Measurements from ENCODE around the gene FYB1. TPM values are rescaled to one million over a fixed set of nuclear protein-coding genes. Genes with fewer than 3 reads are reported as not detected.

The FYB1 gene
- total and polyA plus RNA-seq, 2 donors (not counting 1 experiment from before 2014, with no cell fraction given) = 1.3 to 1.4 TPM

GRCh38 chr5:39104221-39104620, 115.1 kb downstream of the FYB1 start:
- no peaks in the 10 kb centered on the region for H3K9me3 ChIP-seq (ENCODE audit: control extremely low read depth in 1 of 3, control insufficient read depth in 2 of 3, insufficient read depth in 1 of 3, low read length in 2 of 3)
- ChIA-PET CTCF (interaction anchor here (1.4 to 2.3 kb wide), 2 partner anchors 24 to 662 kb away, joined by 4 to 8 read pairs; no protein-coding TSS in a partner anchor), POLR2A (no interaction called here)
- H3K27ac ChIP-seq (ENCODE audit: low read length in 2 of 2) = no peak overlapping the region
- no peaks in the 10 kb centered on the region for H3K4me1 ChIP-seq (ENCODE audit: control insufficient read depth in 2 of 2, insufficient read depth in 2 of 2, low read length in 2 of 2)
- H3K9me3 Mint-ChIP-seq (ENCODE audit: insufficient read depth) = no peaks in the 10 kb centered on the region
- H3K4me2 ChIP-seq (replicated peaks; ENCODE audit: low read depth, low read length, poor library complexity, severe bottlenecking) = no peak overlapping the region
- H4K20me1 ChIP-seq (ENCODE audit: control insufficient read depth, insufficient read depth, low read length, poor library complexity, severe bottlenecking) = no peaks in the 10 kb centered on the region
- TF ChIP-seq CTCF (IDR thresholded peaks at IDR 0.05) (no peak), EZH2 (IDR thresholded peaks at IDR 0.05; ENCODE audit: borderline replicate concordance, insufficient read depth, low read depth, low read length, poor library complexity, severe bottlenecking) (no peak)
- no peaks in the 10 kb centered on the region for H3K27me3 ChIP-seq (replicated peaks in 1 of 4; ENCODE audit: control extremely low read depth in 1 of 4, control insufficient read depth in 3 of 4, insufficient read depth in 4 of 4, low read length in 3 of 4)
- 86% methylated on average over 1 of the region's 1 CpG for WGBS (ENCODE audit: insufficient coverage)
- no peak for ATAC-seq (ENCODE audit: low read depth)
- no peaks in the 10 kb centered on the region for H3K4me1 Mint-ChIP-seq
- intact Hi-C loops (cut with micrococcal nuclease) = no loop called here
- peaks cover 6% of the 10 kb centered on the region for H3K27me3 Mint-ChIP-seq
- no peak for DNase-seq
- H2AFZ ChIP-seq (ENCODE audit: insufficient read depth, low read depth, low read length, poor library complexity, severe bottlenecking) = no peak overlapping the region
- H3K4me3 Mint-ChIP-seq = no peak overlapping the region
- H3K27ac Mint-ChIP-seq = no peak overlapping the region
- no peak overlapping the region for H3K4me3 ChIP-seq (ENCODE audit: control extremely low read depth in 1 of 5, extremely low read depth in 1 of 5, insufficient read depth in 1 of 5, low read depth in 2 of 5, low read length in 4 of 5)
- H3K36me3 ChIP-seq (replicated peaks in 1 of 2; ENCODE audit: control extremely low read depth in 1 of 2, control insufficient read depth in 1 of 2, extremely low read depth in 1 of 2, insufficient read depth in 2 of 2, low read length in 1 of 2) = peaks cover 0 to 1% of the 10 kb centered on the region in 2 experiments
- no peaks in the 10 kb centered on the region for H3K79me2 ChIP-seq (ENCODE audit: control insufficient read depth, insufficient read depth, low read length)
- H3K9ac ChIP-seq (ENCODE audit: low read length) = no peak overlapping the region

- no peaks in the 10 kb centered on the region for H3K79me2 ChIP-seq (ENCODE audit: control insufficient read depth, insufficient read depth, low read length)
- Mint-ChIP-seq H3K4me1 (no peaks in the 10 kb centered on the region), H3K27me3 (peaks cover 8% of the 10 kb centered on the region), H3K9me3 (ENCODE audit: insufficient read depth) (no peaks in the 10 kb centered on the region), H3K27ac (no peak overlapping the region), H3K4me3 (no peak overlapping the region)
- H3K27ac ChIP-seq (ENCODE audit: low read length in 2 of 2) = no peak overlapping the region
- no peaks in the 10 kb centered on the region for H3K4me1 ChIP-seq (ENCODE audit: control insufficient read depth in 2 of 2, insufficient read depth in 2 of 2, low read length in 2 of 2)
- ATAC-seq (ENCODE audit: low read depth) (no peak), DNase-seq (no peak)
- H3K9ac ChIP-seq (ENCODE audit: low read length) = no peak overlapping the region
- H2AFZ ChIP-seq (ENCODE audit: insufficient read depth, low read depth, low read length, poor library complexity, severe bottlenecking) = no peak overlapping the region
- H3K4me2 ChIP-seq (replicated peaks; ENCODE audit: low read depth, low read length, poor library complexity, severe bottlenecking) = no peak overlapping the region
- 94% methylated on average over 4 of the region's 4 CpGs for whole genome bisulfite sequencing (ENCODE audit: insufficient coverage)
- CTCF ChIA-PET = no interaction called here
- H3K27me3 ChIP-seq (replicated peaks in 1 of 4; ENCODE audit: control extremely low read depth in 1 of 4, control insufficient read depth in 3 of 4, insufficient read depth in 4 of 4, low read length in 3 of 4) = no peaks in the 10 kb centered on the region
- POLR2A ChIA-PET = no interaction called here
- no peaks in the 10 kb centered on the region for H3K9me3 ChIP-seq (ENCODE audit: control extremely low read depth in 1 of 3, control insufficient read depth in 2 of 3, insufficient read depth in 1 of 3, low read length in 2 of 3)
- TF ChIP-seq EZH2 (IDR thresholded peaks at IDR 0.05; ENCODE audit: borderline replicate concordance, insufficient read depth, low read depth, low read length, poor library complexity, severe bottlenecking) = no peak
- no peak for TF ChIP-seq CTCF (IDR thresholded peaks at IDR 0.05)
- no peaks in the 10 kb centered on the region for H3K36me3 ChIP-seq (replicated peaks in 1 of 2; ENCODE audit: control extremely low read depth in 1 of 2, control insufficient read depth in 1 of 2, extremely low read depth in 1 of 2, insufficient read depth in 2 of 2, low read length in 1 of 2)
- intact Hi-C loops (cut with micrococcal nuclease) = no loop called here
- H4K20me1 ChIP-seq (ENCODE audit: control insufficient read depth, insufficient read depth, low read length, poor library complexity, severe bottlenecking) = no peaks in the 10 kb centered on the region
- no peak overlapping the region for H3K4me3 ChIP-seq (ENCODE audit: control extremely low read depth in 1 of 5, extremely low read depth in 1 of 5, insufficient read depth in 1 of 5, low read depth in 2 of 5, low read length in 4 of 5)
Observed at GRCh38 chr5:39102684-39103155, 116.6 kb downstream of the FYB1 start.

All from B cell (primary cell).